Mesodermal cell (in vitro differentiated cells): ENCODE measurements around the gene STAC.

ENCODE experiments used
- H3K27ac ChIP-seq: 2 replicates; pipeline ENCODE4 v1.7.0; 2013; ENCODE audit warnings: mild to moderate bottlenecking, low read depth, low read length, moderate library complexity; ENCODE audit not compliant: severe bottlenecking
- H3K36me3 ChIP-seq: 2 replicates; pipeline ENCODE4 v1.7.1; 2013; ENCODE audit warnings: mild to moderate bottlenecking, low read length, moderate library complexity; ENCODE audit not compliant: control insufficient read depth, insufficient read depth
- H3K4me1 ChIP-seq: one replicate; pipeline ENCODE4 v1.7.1; 2013; ENCODE audit warnings: mild to moderate bottlenecking, low read length; ENCODE audit not compliant: insufficient read depth, control insufficient read depth, poor library complexity, severe bottlenecking
- H3K4me3 ChIP-seq: 2 replicates; pipeline ENCODE4 v1.7.0; 2013; ENCODE audit warnings: low read length, control low read depth, mild to moderate bottlenecking; ENCODE audit not compliant: insufficient read depth, poor library complexity, severe bottlenecking; ENCODE audit errors: extremely low read depth
- H3K9me3 ChIP-seq: 2 replicates; pipeline ENCODE4 v1.7.1; 2013; ENCODE audit warnings: mild to moderate bottlenecking, low read length, moderate library complexity; ENCODE audit not compliant: control insufficient read depth
- WGBS, 2 experiments: methylation state at CpG; one replicate each; pipeline ENCODE4 v1.1.5; 2013; ENCODE audit warnings: missing lambda C conversion rate in 2 of 2; ENCODE audit not compliant: insufficient coverage in 2 of 2; 5-methylcytosine and 5-hydroxymethylcytosine counted together

STAC gene

GRCh38 chr3:36476286-36476942 lies 96.1 kb downstream of the STAC start:
- H3K27ac ChIP-seq: no peak overlapping the region
- WGBS, 2 experiments: 90 to 94% methylated on average over 3 to 5 of the region's 6 CpGs
- H3K36me3 ChIP-seq: no peaks in the 10 kb centered on the region
- H3K9me3 ChIP-seq: no peaks in the 10 kb centered on the region
- H3K4me1 ChIP-seq: no peaks in the 10 kb centered on the region
- H3K4me3 ChIP-seq: no peak overlapping the region

- Histone ChIP-seq H3K27ac (no peak overlapping the region), H3K4me1 (peaks cover 4% of the 10 kb centered on the region), H3K9me3 (no peaks in the 10 kb centered on the region), H3K4me3 (no peak overlapping the region), H3K36me3 (no peaks in the 10 kb centered on the region)
- 93% methylated on average over 5 of the region's 7 CpGs; no CpG with 5 or more reads in 1 of the 2 experiments for WGBS, 2 experiments
Observed at GRCh38 chr3:36477655-36478054, 97.4 kb downstream of the STAC start.

- WGBS, 2 experiments: 63 to 100% methylated on average over 1 of the region's 2 CpGs
- no peaks in the 10 kb centered on the region for H3K9me3 ChIP-seq
Observed at GRCh38 chr3:36480911-36481648, 100.8 kb downstream of the STAC start.

GRCh38 chr3:36482256-36482655 lies 102.0 kb downstream of the STAC start:
- Histone ChIP-seq H3K27ac (no peak overlapping the region), H3K4me1 (peaks cover 18% of the 10 kb centered on the region), H3K9me3 (no peaks in the 10 kb centered on the region), H3K36me3 (no peaks in the 10 kb centered on the region), H3K4me3 (no peak overlapping the region)
- WGBS, 2 experiments: 81 to 100% methylated on average over 2 to 4 of the region's 4 CpGs

More at GRCh38 chr3:36480911-36481648, 100.8 kb downstream of the STAC start:
- Histone ChIP-seq H3K36me3 (no peaks in the 10 kb centered on the region), H3K4me3 (no peak overlapping the region), H3K4me1 (peaks cover 11% of the 10 kb centered on the region), H3K27ac (no peak overlapping the region)

GRCh38 chr3:36482880-36483279 lies 102.6 kb downstream of the STAC start:
- 94 to 100% methylated on average over 3 of the region's 3 CpGs for WGBS, 2 experiments
- Histone ChIP-seq H3K9me3 (no peaks in the 10 kb centered on the region), H3K4me3 (no peak overlapping the region), H3K36me3 (no peaks in the 10 kb centered on the region), H3K27ac (no peak overlapping the region), H3K4me1 (peaks cover 18% of the 10 kb centered on the region)

GRCh38 chr3:36483709-36484108 lies 103.4 kb downstream of the STAC start:
- Histone ChIP-seq H3K36me3 (no peaks in the 10 kb centered on the region), H3K9me3 (no peaks in the 10 kb centered on the region), H3K4me3 (no peak overlapping the region), H3K4me1 (peaks cover 18% of the 10 kb centered on the region), H3K27ac (no peak overlapping the region)
- WGBS, 2 experiments: 90 to 100% methylated on average over 2 to 3 of the region's 5 CpGs

GRCh38 chr3:36484386-36484785 lies 104.1 kb downstream of the STAC start:
- H3K4me1 ChIP-seq: peaks cover 18% of the 10 kb centered on the region
- WGBS, 2 experiments: 60 to 100% methylated on average over 1 of the region's 1 CpG

GRCh38 chr3:36486009-36486795 lies 105.9 kb downstream of the STAC start:
- peak overlapping the region; percentile 89 for H3K27ac ChIP-seq
- H3K4me3 ChIP-seq: no peak overlapping the region
- peaks cover 18% of the 10 kb centered on the region for H3K4me1 ChIP-seq
- 78 to 92% methylated on average over 5 to 7 of the region's 8 CpGs for WGBS, 2 experiments
- no peaks in the 10 kb centered on the region for H3K9me3 ChIP-seq
- H3K36me3 ChIP-seq: peaks cover 6% of the 10 kb centered on the region

More at GRCh38 chr3:36484386-36484785, 104.1 kb downstream of the STAC start:
- no peak overlapping the region for H3K4me3 ChIP-seq
- H3K36me3 ChIP-seq: no peaks in the 10 kb centered on the region
- H3K27ac ChIP-seq: no peak overlapping the region
- no peaks in the 10 kb centered on the region for H3K9me3 ChIP-seq

- H3K9me3 ChIP-seq: no peaks in the 10 kb centered on the region
- H3K36me3 ChIP-seq: peaks cover 6% of the 10 kb centered on the region
- H3K4me1 ChIP-seq: peaks cover 14% of the 10 kb centered on the region
- H3K4me3 ChIP-seq: no peak overlapping the region
- H3K27ac ChIP-seq: no peak overlapping the region
- 100% methylated on average over 1 of the region's 4 CpGs for WGBS, 2 experiments
Observed at GRCh38 chr3:36487616-36488015, 107.3 kb downstream of the STAC start.

- peaks cover 6% of the 10 kb centered on the region for H3K36me3 ChIP-seq
- H3K4me1 ChIP-seq: peaks cover 14% of the 10 kb centered on the region
- no peak overlapping the region for H3K27ac ChIP-seq
- WGBS, 2 experiments: 89 to 90% methylated on average over 4 to 5 of the region's 6 CpGs
- H3K9me3 ChIP-seq: no peaks in the 10 kb centered on the region
- no peak overlapping the region for H3K4me3 ChIP-seq
Observed at GRCh38 chr3:36488077-36488789, 107.9 kb downstream of the STAC start.
